Ectodermal cell (in vitro differentiated cells): ENCODE measurements around the gene SLC25A15.

Experiments
- H3K27ac ChIP-seq: 2 replicates; pipeline ENCODE4 v1.7.0; 2013; ENCODE audit warnings: mild to moderate bottlenecking, low read depth, low read length; ENCODE audit not compliant: insufficient read depth, poor library complexity, severe bottlenecking
- H3K27me3 ChIP-seq: 2 replicates; pipeline ENCODE4 v1.7.0; 2013; ENCODE audit warnings: mild to moderate bottlenecking, low read length; ENCODE audit not compliant: insufficient read depth, control insufficient read depth, poor library complexity, severe bottlenecking
- H3K36me3 ChIP-seq: one replicate; pipeline ENCODE4 v1.7.0; 2013; ENCODE audit warnings: low read length; ENCODE audit not compliant: control insufficient read depth, insufficient read depth
- H3K4me1 ChIP-seq: one replicate; pipeline ENCODE4 v1.7.0; 2013; ENCODE audit warnings: low read length; ENCODE audit not compliant: control insufficient read depth, insufficient read depth
- H3K4me3 ChIP-seq: 2 replicates; pipeline ENCODE4 v1.7.0; 2013; ENCODE audit warnings: low read depth, low read length, control low read depth; ENCODE audit not compliant: insufficient read depth
- H3K9me3 ChIP-seq: 2 replicates; pipeline ENCODE4 v1.7.0; 2013; ENCODE audit warnings: mild to moderate bottlenecking, low read length, moderate library complexity; ENCODE audit not compliant: control insufficient read depth
- WGBS, 2 experiments: methylation state at CpG; one replicate each; pipeline ENCODE4 v1.1.7; 2013; ENCODE audit warnings: missing lambda C conversion rate in 2 of 2; 5-methylcytosine and 5-hydroxymethylcytosine counted together

SLC25A15 gene

DNA sequence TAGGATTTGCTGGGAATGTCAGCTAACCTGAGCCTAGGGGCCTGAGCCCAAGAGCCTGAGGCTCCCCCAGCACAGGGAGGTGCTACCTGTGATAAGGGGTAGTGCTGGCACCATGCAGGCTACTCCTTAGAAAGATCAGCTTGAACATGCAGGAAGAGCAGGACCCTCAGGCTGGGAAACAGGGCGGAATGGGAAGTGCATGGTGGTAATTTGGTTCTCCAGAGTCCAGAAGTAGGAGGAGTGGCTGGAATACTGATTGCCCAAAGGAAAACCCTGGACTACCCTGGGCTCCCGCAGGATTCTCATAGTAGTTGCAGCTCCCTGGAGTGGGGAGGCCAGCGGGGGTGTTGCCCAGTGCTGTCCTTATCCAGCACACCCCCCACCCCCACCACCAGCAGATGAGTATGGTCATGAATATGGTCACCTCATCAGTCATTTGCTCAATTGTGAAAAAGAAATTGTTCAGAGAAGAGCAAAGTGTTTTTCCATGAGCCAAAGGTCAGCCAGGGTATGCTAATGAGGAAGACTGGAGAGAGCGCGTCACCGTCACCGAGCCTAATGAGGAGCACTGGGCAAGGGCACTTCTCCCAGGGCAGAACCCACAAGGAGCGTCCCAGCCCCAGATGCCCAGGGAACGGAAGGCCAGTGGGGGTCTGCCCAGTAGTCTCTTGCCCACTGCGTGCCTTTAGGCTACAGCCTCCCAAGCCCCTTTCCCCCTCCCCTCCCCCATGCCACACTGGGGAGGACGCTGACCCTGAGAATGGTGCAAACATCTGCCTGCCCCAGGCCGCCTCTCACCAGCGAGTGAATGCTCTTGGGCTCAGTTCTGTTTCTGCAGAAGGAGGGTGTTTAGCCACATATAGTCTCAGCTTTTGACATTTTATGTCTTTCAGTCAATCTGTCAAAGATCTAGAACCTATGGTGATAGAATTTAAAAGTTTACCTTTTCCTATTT lies 5.3 kb downstream of the SLC25A15 start:
- no peak overlapping the region for H3K27ac ChIP-seq
- 87 to 89% methylated on average over 12 to 13 of the region's 13 CpGs for WGBS, 2 experiments
- H3K4me1 ChIP-seq, result peaks cover 6% of the 10 kb centered on the region
- H3K36me3 ChIP-seq, result no peaks in the 10 kb centered on the region
- H3K9me3 ChIP-seq, result no peaks in the 10 kb centered on the region
- no peak overlapping the region for H3K4me3 ChIP-seq
- H3K27me3 ChIP-seq, result no peaks in the 10 kb centered on the region

DNA sequence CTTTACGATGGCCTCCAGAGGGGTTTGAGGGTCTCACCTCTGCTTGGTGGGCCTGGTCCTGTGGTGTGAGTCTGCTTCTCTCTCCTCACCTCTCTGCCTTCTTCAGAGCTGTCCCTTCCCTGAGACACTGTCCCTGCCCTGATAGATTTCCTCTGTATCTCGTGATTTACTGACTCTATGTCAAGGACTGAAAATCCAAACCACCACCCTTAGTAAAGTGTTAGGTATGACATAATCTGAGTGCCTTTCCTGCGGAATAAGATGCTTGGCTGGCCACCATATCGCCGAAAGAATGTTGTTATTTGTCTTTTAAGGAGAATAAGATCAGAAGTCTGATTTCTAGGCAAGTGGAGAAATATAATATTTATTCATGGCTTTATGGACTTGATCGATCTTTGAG lies 7.2 kb downstream of the SLC25A15 start:
- Histone ChIP-seq H3K4me1 (no peaks in the 10 kb centered on the region), H3K36me3 (no peaks in the 10 kb centered on the region), H3K27me3 (no peaks in the 10 kb centered on the region), H3K9me3 (no peaks in the 10 kb centered on the region), H3K27ac (no peak overlapping the region), H3K4me3 (no peak overlapping the region)
- 94 to 96% methylated on average over 5 to 6 of the region's 6 CpGs for WGBS, 2 experiments

DNA sequence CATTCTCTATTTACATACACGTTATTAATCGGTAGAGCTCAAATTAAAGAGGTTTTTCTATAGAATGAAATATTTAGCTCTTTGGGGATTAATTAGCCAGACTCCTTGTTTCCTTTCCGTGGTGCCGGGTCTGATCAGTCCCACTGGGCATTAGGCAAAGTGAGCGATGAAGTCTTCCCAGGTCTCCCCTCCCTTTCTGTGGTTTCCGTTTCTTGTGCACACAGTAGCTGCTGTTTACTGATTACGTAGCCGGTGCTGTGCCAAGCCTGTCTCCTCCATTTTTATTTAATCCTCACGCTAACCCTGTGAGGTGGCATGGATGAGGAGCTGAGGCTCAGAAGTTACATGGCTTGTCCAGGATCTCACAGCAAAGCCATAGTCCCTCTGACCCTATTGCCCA lies 9.0 kb downstream of the SLC25A15 start:
- H3K9me3 ChIP-seq, result no peaks in the 10 kb centered on the region
- H3K36me3 ChIP-seq, result no peaks in the 10 kb centered on the region
- H3K27me3 ChIP-seq, result no peaks in the 10 kb centered on the region
- no peak overlapping the region for H3K4me3 ChIP-seq
- H3K27ac ChIP-seq, result no peak overlapping the region
- 93 to 96% methylated on average over 7 to 8 of the region's 9 CpGs for WGBS, 2 experiments
- no peaks in the 10 kb centered on the region for H3K4me1 ChIP-seq

DNA sequence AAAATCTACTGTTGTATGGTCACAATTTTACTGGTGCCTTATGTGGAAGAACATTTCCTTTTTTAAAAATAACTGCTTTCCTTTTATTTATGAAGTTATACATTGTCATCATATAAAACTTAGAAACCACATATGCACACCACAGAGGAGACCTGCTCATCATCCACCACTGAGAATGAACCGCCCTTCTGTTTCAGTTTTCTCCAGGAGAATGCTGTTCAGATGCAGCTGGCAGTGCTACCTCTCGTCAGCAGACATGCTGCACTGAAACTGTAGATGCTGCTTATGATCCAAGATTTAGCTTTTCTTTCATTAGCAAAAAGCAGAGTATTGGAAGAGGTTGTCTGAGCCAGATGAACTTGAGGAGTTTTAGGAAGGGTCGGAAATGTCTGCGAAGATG lies 10.1 kb downstream of the SLC25A15 start:
- Histone ChIP-seq H3K36me3 (no peaks in the 10 kb centered on the region), H3K4me1 (no peaks in the 10 kb centered on the region), H3K9me3 (no peaks in the 10 kb centered on the region), H3K4me3 (no peak overlapping the region), H3K27me3 (no peaks in the 10 kb centered on the region), H3K27ac (no peak overlapping the region)
- WGBS, 2 experiments, result 91 to 92% methylated on average over 4 of the region's 4 CpGs

DNA sequence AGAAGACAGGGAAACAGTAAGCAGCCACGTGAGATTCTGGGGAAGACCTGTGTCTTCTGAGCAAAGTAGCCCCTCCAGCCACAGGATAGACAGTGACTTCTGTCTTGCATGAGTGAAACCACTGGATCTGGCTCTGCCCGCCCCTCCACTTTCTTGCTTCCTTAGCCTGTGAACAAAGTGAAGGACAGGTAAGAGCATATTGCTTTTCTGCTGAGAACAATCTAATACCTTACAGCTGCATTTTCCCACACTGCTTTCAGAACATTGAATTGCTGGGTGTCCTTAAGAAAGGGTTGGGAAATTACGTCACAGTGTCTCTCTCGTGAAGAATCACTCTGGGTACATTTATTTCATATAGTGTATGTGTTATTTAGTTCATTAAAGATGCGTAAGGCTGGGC lies 11.1 kb downstream of the SLC25A15 start:
- Histone ChIP-seq H3K4me3 (no peak overlapping the region), H3K4me1 (no peaks in the 10 kb centered on the region), H3K36me3 (no peaks in the 10 kb centered on the region), H3K27ac (no peak overlapping the region), H3K27me3 (no peaks in the 10 kb centered on the region), H3K9me3 (no peaks in the 10 kb centered on the region)
- WGBS, 2 experiments, result 92 to 93% methylated on average over 5 of the region's 5 CpGs

DNA sequence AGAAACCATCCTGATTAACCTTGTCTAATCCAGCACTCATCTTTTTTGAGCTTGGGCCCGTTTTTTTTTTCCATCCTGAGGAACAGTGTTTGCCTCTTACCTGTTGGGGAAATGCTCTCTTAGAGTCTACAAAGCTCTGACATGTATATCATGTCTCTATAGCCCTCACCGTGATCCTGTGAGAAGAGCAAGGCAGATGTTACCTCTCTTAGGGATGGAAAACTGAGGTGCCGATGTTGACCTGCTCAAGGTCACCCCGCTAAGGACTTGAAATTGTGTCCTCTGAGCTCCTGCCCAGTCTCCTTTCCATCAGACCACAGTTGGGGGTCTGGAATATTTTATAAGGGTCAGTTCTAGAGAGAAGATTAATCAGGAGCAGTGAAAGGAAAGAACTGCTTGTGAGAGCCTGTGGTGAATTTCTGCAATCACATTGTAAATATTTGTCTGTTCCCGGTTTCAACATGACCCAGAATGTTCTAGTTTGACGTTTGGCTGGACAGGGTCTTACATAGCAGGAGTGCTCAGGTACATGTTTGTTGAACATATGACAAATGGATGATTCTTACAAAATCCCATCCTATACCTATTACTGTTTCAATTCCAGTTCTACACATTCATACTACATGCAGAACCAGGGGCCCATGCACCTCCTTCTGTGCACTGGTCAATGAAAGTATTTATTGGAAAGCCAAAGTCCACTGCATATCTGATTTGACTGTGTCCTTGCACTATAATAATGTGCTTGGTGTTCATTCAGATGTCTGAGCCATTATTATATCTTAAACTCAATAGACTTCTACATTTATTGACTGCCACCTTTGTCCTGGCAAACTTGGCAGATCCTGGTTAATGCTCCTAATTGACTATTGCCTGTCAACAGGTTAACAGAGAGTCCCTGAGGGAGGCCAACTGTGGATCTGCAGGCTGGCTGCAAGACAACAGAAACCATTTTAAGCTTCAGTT lies 12.1 kb downstream of the SLC25A15 start:
- H3K27me3 ChIP-seq, result no peaks in the 10 kb centered on the region
- no peaks in the 10 kb centered on the region for H3K4me1 ChIP-seq
- no peak overlapping the region for H3K4me3 ChIP-seq
- no peaks in the 10 kb centered on the region for H3K9me3 ChIP-seq
- no peak overlapping the region for H3K27ac ChIP-seq
- WGBS, 2 experiments, result 89 to 93% methylated on average over 6 of the region's 6 CpGs
- no peaks in the 10 kb centered on the region for H3K36me3 ChIP-seq

DNA sequence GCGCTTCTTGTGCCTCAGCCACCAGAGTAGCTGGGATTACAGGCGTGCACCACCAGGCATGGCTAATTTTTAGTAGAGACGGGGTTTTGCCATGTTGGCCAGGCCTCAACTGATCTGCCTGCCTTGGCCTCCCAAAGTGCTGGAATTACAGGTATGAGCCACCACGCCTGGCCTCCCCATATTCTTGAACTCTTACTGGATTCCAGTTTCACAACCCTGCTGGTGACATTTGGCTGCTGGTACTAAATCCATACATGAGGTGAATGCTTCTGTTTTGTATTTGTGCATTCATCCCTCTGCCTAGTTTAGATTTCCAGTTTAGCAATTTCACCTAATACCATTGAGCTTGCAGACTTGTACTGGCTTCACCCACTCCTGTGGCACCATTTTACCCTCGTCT lies 13.9 kb downstream of the SLC25A15 start:
- H3K4me3 ChIP-seq, result no peak overlapping the region
- H3K36me3 ChIP-seq, result peaks cover 5% of the 10 kb centered on the region
- no peaks in the 10 kb centered on the region for H3K4me1 ChIP-seq

DNA sequence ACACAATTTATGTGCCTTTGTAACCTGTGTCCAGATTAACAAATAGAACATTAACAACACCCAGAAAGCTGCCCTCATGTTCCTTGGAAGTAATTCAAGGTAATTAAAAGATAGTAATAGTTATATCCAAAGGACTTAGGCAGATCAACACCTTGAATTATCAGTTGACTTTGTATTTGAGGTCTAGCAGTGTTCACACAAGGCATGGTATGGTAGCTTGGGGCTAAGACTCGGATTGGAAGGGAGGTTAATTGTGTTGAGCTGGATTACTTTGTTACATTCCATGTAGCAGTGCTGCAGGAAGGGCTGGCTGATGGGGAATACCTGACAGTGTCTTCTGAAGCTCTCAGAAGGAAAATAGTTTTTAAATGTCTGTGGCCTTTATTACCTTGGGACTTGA lies 16.8 kb downstream of the SLC25A15 start:
- peaks cover 19% of the 10 kb centered on the region for H3K36me3 ChIP-seq
- H3K9me3 ChIP-seq, result no peaks in the 10 kb centered on the region
- no peak overlapping the region for H3K4me3 ChIP-seq
- 90% methylated on average over 1 of the region's 1 CpG for WGBS, 2 experiments
- H3K4me1 ChIP-seq, result no peaks in the 10 kb centered on the region
- H3K27ac ChIP-seq, result no peak overlapping the region
- no peaks in the 10 kb centered on the region for H3K27me3 ChIP-seq

More for the DNA sequence above, 13.9 kb downstream of the SLC25A15 start:
- Histone ChIP-seq H3K9me3 (no peaks in the 10 kb centered on the region), H3K27ac (no peak overlapping the region), H3K27me3 (no peaks in the 10 kb centered on the region)
- whole genome bisulfite sequencing, 2 experiments, result 93% methylated on average over 5 of the region's 5 CpGs

DNA sequence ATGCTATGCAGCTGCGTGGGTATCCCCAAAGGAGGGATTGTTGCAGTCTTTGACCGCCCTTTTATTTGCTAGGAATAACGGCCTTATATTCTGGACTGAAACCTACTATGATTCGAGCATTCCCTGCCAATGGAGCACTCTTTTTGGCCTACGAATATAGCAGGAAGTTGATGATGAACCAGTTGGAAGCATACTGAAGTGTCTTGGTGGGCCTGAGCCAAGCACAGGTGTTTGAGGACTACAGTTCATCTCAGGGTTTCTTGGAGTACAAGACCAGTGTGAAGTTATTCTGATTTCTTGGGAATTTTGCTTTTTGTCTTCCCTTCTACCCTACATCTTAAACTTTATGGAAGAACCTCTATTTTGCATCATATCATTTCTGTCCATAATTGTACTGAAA lies 20.1 kb downstream of the SLC25A15 start:
- no peaks in the 10 kb centered on the region for H3K9me3 ChIP-seq
- H3K36me3 ChIP-seq, result peaks cover 19% of the 10 kb centered on the region
- 95 to 96% methylated on average over 5 of the region's 5 CpGs for WGBS, 2 experiments
- H3K27ac ChIP-seq, result no peak overlapping the region
- H3K4me1 ChIP-seq, result no peaks in the 10 kb centered on the region
- H3K4me3 ChIP-seq, result no peak overlapping the region
- H3K27me3 ChIP-seq, result no peaks in the 10 kb centered on the region

DNA sequence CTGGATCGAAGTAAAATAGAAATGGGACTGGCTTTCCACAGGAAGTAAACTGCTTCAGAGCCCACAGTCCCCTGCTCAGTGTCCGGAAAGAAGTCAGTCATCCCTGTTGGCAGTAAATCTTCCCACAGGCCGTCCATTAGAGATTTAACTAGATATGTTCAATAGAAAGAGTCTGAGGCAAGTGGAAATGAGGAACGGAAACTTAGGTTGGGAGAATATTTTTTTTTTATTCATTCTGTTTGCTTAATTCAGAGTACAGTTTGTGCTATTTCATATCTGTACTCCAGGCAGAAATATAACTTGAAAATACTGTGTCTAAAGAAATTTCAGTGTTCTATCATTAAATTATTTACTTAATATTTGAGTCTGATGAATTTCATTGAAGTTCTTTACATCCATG lies 22.7 kb downstream of the SLC25A15 start:
- no peaks in the 10 kb centered on the region for H3K27me3 ChIP-seq
- 88 to 96% methylated on average over 3 to 4 of the region's 4 CpGs for WGBS, 2 experiments
- H3K4me1 ChIP-seq, result no peaks in the 10 kb centered on the region
- H3K4me3 ChIP-seq, result no peak overlapping the region
- H3K36me3 ChIP-seq, result peaks cover 19% of the 10 kb centered on the region
- H3K27ac ChIP-seq, result no peak overlapping the region
- peaks cover 5% of the 10 kb centered on the region for H3K9me3 ChIP-seq
